ENCODE data around the gene INSYN2B. TPM values are rescaled to one million over a fixed set of nuclear protein-coding genes. Genes with fewer than 3 reads are reported as not detected.

Gene INSYN2B
- total RNA-seq, 1 experiment from 2014 or later, result not detected

Small RNA genes lying within 50 kb of the gene (small RNA-seq; reads per million reads assigned to genes)
- gene MIR378E, result not detected

Other genes starting within 250 kb of the INSYN2B start
- gene FOXI1, start 125.4 kb upstream of the INSYN2B start, total RNA-seq (2014; rRNA removed; shearing (Covaris generic)), result not detected in 2 replicates